ENCODE data around the gene SREBF2.

DNA sequence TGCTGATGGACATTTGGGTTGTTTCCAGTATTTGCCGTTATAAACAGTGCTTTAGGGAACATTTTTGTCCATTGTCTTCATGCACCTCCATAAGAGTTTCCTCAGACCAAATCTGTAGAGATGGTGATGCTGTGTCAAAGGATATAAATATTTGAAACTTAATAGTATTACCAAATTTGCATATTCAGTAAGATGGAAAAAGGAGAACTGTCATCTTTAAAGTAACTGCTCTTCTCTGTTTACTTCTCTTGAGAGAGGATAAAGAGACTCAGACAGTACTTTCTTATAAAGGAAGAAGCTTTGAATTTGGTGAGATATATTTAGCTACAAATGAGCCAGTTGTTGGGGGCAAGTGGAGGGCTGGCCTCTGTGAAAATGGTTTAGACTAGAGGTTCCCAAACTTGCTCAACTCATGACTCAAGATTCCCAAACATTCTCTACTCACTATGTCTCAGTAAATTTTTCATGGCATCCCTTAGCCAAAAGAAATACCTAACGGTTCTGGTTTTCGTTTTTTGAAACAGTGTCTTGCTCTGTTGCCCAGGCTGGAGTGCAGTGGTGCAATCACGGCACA is 55.8 kb downstream of the SREBF2 start:
- TF ChIP-seq POLR2A (IDR thresholded peaks at IDR 0.05) (no peak), POLR2AphosphoS5 (IDR thresholded peaks at IDR 0.05) (no peak)
- TF ChIP-seq, protein P1, sequence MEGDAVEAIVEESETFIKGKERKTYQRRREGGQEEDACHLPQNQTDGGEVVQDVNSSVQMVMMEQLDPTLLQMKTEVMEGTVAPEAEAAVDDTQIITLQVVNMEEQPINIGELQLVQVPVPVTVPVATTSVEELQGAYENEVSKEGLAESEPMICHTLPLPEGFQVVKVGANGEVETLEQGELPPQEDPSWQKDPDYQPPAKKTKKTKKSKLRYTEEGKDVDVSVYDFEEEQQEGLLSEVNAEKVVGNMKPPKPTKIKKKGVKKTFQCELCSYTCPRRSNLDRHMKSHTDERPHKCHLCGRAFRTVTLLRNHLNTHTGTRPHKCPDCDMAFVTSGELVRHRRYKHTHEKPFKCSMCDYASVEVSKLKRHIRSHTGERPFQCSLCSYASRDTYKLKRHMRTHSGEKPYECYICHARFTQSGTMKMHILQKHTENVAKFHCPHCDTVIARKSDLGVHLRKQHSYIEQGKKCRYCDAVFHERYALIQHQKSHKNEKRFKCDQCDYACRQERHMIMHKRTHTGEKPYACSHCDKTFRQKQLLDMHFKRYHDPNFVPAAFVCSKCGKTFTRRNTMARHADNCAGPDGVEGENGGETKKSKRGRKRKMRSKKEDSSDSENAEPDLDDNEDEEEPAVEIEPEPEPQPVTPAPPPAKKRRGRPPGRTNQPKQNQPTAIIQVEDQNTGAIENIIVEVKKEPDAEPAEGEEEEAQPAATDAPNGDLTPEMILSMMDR (IDR thresholded peaks at IDR 0.05), result no peak

Measured in upper lobe of left lung (tissue), 4 donors.